Measurements from ENCODE around the gene PTPRJ. TPM values are rescaled to one million over a fixed set of nuclear protein-coding genes. Genes with fewer than 3 reads are reported as not detected.
"Not testable (repeated sequence)": the region's sequence is repeated elsewhere in the genome, so short reads cannot be mapped to it uniquely, and the experiment has no call there.

The PTPRJ gene
- total RNA-seq, 2 donors from 2014 or later = 60.7 to 83.3 TPM

DNA sequence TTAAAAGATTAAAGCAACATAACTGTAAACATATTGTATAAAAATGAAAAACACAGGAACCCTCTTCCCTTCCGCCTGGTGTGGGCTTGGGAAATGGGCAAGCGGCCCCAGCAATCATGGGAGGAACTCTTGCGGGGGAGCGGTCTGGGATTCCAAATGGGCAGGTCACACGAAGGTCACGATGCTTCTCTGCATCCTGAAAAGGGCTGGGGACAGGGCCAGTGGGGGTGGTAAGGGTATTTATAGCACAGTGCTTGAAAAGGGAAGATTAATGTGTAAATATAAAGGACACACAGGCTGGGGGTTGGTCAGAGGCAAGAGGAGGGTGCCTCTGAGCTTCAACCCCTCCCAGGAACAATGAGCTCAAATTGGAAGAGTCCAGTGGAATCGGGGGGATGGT, 189.4 kb downstream of the PTPRJ start:
- Mint-ChIP-seq H3K36me3 (peaks cover 18% of the 10 kb centered on the region), H3K4me3 (no peak overlapping the region), H3K9me3 (no peaks in the 10 kb centered on the region), H3K27ac (no peak overlapping the region), H3K4me1 (ENCODE audit: low read depth in 2 of 2) (peaks cover 6 to 20% of the 10 kb centered on the region in 2 donors), H3K27me3 (no peaks in the 10 kb centered on the region)
- no peak for ATAC-seq
- DNase-seq (ENCODE audit: low spot score) = no peak

GRCh38 chr11:48170241-48171233, 190.2 kb downstream of the PTPRJ start:
- Mint-ChIP-seq H3K4me3 (no peak overlapping the region), H3K36me3 (peaks cover 18% of the 10 kb centered on the region), H3K27me3 (no peaks in the 10 kb centered on the region), H3K27ac (no peak overlapping the region), H3K4me1 (ENCODE audit: low read depth in 2 of 2) (peaks cover 6 to 20% of the 10 kb centered on the region in 2 donors), H3K9me3 (no peaks in the 10 kb centered on the region)
- DNase-seq (ENCODE audit: low spot score) (no peak), ATAC-seq (no peak)

DNA sequence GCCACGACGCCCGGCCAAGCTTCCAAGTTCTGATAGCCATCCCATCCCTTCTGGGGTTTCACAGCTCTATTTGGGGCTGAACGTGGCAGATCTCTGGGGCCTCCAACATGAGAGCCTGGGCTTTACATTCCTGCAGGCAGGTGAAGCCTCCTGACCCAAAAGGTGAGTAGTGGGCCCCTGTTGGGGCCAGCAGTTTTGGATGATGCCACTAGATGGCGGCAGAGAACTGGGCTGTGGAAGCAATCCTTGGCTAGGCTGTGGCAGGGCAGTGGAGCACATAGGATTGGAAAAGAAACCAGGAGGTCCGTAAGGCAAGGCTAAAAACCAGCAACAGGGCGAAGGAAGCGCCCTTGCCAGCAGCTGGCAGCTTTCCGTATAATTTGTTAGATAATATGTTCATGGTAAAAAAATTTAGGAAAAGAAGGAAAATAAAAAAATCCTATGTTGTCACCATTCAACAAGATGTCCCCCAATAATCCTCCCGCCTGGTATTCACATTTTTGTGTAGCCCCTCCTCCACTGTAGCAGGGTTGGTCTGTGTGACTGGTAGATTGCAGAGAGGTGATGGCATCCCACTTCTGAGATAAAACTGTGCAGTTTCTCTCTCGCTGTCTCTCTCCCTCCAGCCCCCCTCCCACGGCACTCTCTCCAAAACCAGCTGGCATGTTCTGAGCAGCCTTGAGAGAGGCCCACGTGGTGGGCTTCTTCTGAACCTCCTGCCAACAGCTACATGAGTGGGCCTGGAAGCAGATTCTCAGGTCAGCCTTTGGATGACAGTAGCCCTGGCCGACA, 192.7 kb downstream of the PTPRJ start:
- peak; percentile 65 to 69 for ATAC-seq
- no peaks in the 10 kb centered on the region for H3K27me3 Mint-ChIP-seq
- no peak overlapping the region for H3K4me3 Mint-ChIP-seq
- H3K4me1 Mint-ChIP-seq (ENCODE audit: low read depth in 2 of 2) = peaks cover 6 to 20% of the 10 kb centered on the region in 2 donors
- H3K36me3 Mint-ChIP-seq = peaks cover 8% of the 10 kb centered on the region
- DNase-seq (ENCODE audit: low spot score) = no peak
- H3K9me3 Mint-ChIP-seq = no peaks in the 10 kb centered on the region
- H3K27ac Mint-ChIP-seq = no peak overlapping the region

- DNase-seq (ENCODE audit: low spot score) (no peak), ATAC-seq (no peak)
- Mint-ChIP-seq H3K9me3 (no peaks in the 10 kb centered on the region), H3K4me1 (ENCODE audit: low read depth in 2 of 2) (peaks cover 0 to 3% of the 10 kb centered on the region in 2 donors), H3K36me3 (no peaks in the 10 kb centered on the region), H3K4me3 (no peak overlapping the region), H3K27ac (no peak overlapping the region), H3K27me3 (no peaks in the 10 kb centered on the region)
These were observed 197.3 kb downstream of the PTPRJ start for GRCh38 chr11:48177661-48178060.

- DNase-seq (ENCODE audit: low spot score) (no peak), ATAC-seq (no peak)
- no peak overlapping the region for H3K4me3 Mint-ChIP-seq
- H3K27me3 Mint-ChIP-seq = peaks cover 0 to 6% of the 10 kb centered on the region in 2 donors
- H3K27ac Mint-ChIP-seq = no peak overlapping the region
- no peaks in the 10 kb centered on the region for H3K9me3 Mint-ChIP-seq
- H3K36me3 Mint-ChIP-seq = no peaks in the 10 kb centered on the region
- H3K4me1 Mint-ChIP-seq (ENCODE audit: low read depth in 2 of 2) = no peaks in the 10 kb centered on the region
These were observed 200.3 kb downstream of the PTPRJ start for GRCh38 chr11:48180627-48181026.

GRCh38 chr11:48182860-48183526, 202.6 kb downstream of the PTPRJ start:
- peaks cover 0 to 6% of the 10 kb centered on the region in 2 donors for H3K27me3 Mint-ChIP-seq
- no peak overlapping the region for H3K27ac Mint-ChIP-seq
- no peak for DNase-seq (ENCODE audit: low spot score)
- no peak for ATAC-seq
- H3K36me3 Mint-ChIP-seq = no peaks in the 10 kb centered on the region
- no peaks in the 10 kb centered on the region for H3K4me1 Mint-ChIP-seq (ENCODE audit: low read depth in 2 of 2)
- H3K4me3 Mint-ChIP-seq = no peak overlapping the region
- H3K9me3 Mint-ChIP-seq = no peaks in the 10 kb centered on the region

- Mint-ChIP-seq H3K36me3 (peaks cover 4% of the 10 kb centered on the region), H3K9me3 (no peaks in the 10 kb centered on the region), H3K4me1 (ENCODE audit: low read depth in 2 of 2) (no peaks in the 10 kb centered on the region), H3K4me3 (no peak overlapping the region), H3K27ac (no peak overlapping the region), H3K27me3 (peaks cover 12 to 15% of the 10 kb centered on the region in 2 donors)
- DNase-seq (ENCODE audit: low spot score) (no peak), ATAC-seq (no peak)
These were observed 204.1 kb downstream of the PTPRJ start for GRCh38 chr11:48184452-48184851.

DNA sequence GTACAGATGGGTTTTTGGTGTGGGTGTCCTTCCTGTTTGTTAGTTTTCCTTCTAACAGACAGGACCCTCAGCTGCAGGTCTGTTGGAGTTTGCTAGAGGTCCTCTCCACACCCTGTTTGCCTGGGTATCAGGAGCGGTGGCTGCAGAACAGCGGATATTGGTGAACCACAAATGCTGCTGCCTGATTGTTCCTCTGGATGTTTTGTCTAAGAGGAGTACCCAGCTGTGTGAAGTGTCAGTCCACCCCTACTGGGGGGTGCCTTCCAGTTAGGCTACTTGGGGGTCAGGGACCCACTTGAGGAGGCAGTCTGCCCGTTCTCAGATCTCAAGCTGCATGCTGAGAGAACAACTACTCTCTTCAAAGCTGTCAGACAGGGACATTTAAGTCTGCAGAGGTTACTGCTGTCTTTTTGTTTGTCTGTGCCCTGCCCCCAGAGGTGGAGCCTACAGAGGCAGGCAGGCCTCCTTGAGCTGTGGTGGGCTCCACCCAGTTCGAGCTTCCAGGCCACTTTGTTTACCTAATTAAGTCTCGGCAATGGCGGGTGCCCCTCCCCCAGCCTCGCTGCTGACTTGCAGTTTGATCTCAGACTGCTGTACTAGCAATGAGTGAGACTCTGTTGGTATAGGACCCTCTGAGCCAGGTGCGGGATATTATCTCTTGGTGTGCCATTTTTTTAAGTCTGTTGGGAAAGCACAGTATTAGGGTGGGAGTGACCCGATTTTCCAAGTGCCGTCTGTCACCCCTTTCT, 210.7 kb downstream of the PTPRJ start:
- Mint-ChIP-seq H3K36me3 (peaks cover 16% of the 10 kb centered on the region), H3K27me3 (peaks cover 18 to 26% of the 10 kb centered on the region in 2 donors)
- not testable (repeated sequence) for ATAC-seq; H3K4me1 Mint-ChIP-seq (ENCODE audit: low read depth in 2 of 2); H3K9me3 Mint-ChIP-seq; H3K27ac Mint-ChIP-seq; DNase-seq (ENCODE audit: low spot score); H3K4me3 Mint-ChIP-seq

DNA sequence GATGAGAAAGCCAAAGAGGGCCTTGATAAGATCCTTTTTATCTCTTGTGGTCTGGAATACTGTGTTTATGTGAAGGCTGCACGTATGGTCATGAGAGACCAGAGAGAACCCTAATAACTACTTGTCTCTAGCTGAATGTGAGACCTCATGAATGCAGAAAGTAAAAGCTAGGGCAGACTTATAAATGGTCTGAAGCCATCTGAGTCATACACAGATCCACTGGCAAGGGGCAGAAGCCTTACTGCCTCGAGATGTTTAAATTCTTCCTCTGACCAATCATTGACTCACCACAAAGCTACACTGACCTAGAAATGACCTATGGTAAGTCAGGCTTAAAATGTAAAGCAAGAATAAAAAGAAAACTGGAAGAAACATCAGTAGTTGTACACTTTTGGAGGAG, 213.5 kb downstream of the PTPRJ start:
- ATAC-seq = no peak
- Mint-ChIP-seq H3K9me3 (peaks cover 10% of the 10 kb centered on the region), H3K27me3 (peaks cover 20 to 31% of the 10 kb centered on the region in 2 donors), H3K4me3 (no peak overlapping the region), H3K4me1 (ENCODE audit: low read depth in 2 of 2) (peaks cover 0 to 8% of the 10 kb centered on the region in 2 donors), H3K27ac (no peak overlapping the region), H3K36me3 (peaks cover 25% of the 10 kb centered on the region)
- no peak for DNase-seq (ENCODE audit: low spot score)

DNA sequence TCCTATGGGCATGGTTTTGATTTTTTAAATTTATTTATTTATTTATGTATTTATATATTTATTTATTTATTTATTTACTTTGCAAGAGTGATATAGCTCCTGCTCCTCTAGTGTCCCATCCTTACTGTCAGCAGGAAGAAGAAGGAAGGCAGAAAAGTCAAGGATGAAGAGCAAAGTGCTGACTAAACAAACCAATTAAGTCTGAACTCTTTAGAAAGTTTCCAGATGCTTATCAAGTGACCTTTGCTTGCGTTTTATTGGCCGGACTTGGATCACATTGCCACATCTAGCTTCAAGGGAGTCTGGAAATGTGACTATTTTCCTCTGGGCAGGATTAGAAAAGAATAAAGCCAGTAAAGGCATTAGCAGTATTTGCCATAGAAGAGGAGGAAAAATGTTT, 227.5 kb downstream of the PTPRJ start:
- H3K27me3 Mint-ChIP-seq = peaks cover 22 to 40% of the 10 kb centered on the region in 2 donors
- no peak for ATAC-seq
- no peak overlapping the region for H3K27ac Mint-ChIP-seq

GRCh38 chr11:48210052-48210451, 229.7 kb downstream of the PTPRJ start:
- DNase-seq (ENCODE audit: low spot score) (no peak), ATAC-seq (no peak)
- no peaks in the 10 kb centered on the region for H3K4me1 Mint-ChIP-seq (ENCODE audit: low read depth in 2 of 2)
- no peak overlapping the region for H3K4me3 Mint-ChIP-seq
- peaks cover 25 to 41% of the 10 kb centered on the region in 2 donors for H3K27me3 Mint-ChIP-seq
- H3K9me3 Mint-ChIP-seq = no peaks in the 10 kb centered on the region
- H3K36me3 Mint-ChIP-seq = no peaks in the 10 kb centered on the region
- H3K27ac Mint-ChIP-seq = no peak overlapping the region

More for the DNA sequence above, 227.5 kb downstream of the PTPRJ start:
- Mint-ChIP-seq H3K9me3 (no peaks in the 10 kb centered on the region), H3K4me3 (no peak overlapping the region), H3K4me1 (ENCODE audit: low read depth in 2 of 2) (no peaks in the 10 kb centered on the region), H3K36me3 (no peaks in the 10 kb centered on the region)
- no peak for DNase-seq (ENCODE audit: low spot score)

- H3K4me3 Mint-ChIP-seq = no peak within 1 kb of the TSS
- no peaks in the 10 kb centered on the region for H3K4me1 Mint-ChIP-seq (ENCODE audit: low read depth in 2 of 2)
- no peak for ATAC-seq
- H3K9me3 Mint-ChIP-seq = no peaks in the 10 kb centered on the region
- no peak for DNase-seq (ENCODE audit: low spot score)
- no peak within 1 kb of the TSS for H3K27ac Mint-ChIP-seq
- peaks cover 12 to 19% of the 10 kb centered on the region in 2 donors for H3K27me3 Mint-ChIP-seq
- H3K36me3 Mint-ChIP-seq = no peaks in the 10 kb centered on the region
These were observed 236.2 kb downstream of the PTPRJ start, which contains the start of gene OR4B1 for GRCh38 chr11:48216510-48216909. TSS of gene OR4B1 (plus strand) at chr11:48216810. CDS start at chr11:48216810, 0 bp downstream.
